ENCODE data around the gene LMNA. TPM values are rescaled to one million over a fixed set of nuclear protein-coding genes. Genes with fewer than 3 reads are reported as not detected.

The LMNA gene
- total RNA-seq, 1 donor from 2014 or later = 638 TPM

GRCh38 chr1:156080241-156080862, 34.2 kb upstream of the LMNA start:
- no peak for DNase-seq (ENCODE audit: low read depth)
- no peak for TF ChIP-seq CTCF (IDR thresholded peaks at IDR 0.05; ENCODE audit: insufficient read depth, low read length, severe bottlenecking)
- no peak overlapping the region for H3K4me3 ChIP-seq (ENCODE audit: low read depth, low read length)
- no peak for FAIRE-seq
- no peaks in the 10 kb centered on the region for H3K27me3 ChIP-seq (ENCODE audit: control insufficient read depth, insufficient read depth, low read length)
- no peaks in the 10 kb centered on the region for H3K36me3 ChIP-seq (ENCODE audit: control insufficient read depth, insufficient read depth, low read length)

DNA sequence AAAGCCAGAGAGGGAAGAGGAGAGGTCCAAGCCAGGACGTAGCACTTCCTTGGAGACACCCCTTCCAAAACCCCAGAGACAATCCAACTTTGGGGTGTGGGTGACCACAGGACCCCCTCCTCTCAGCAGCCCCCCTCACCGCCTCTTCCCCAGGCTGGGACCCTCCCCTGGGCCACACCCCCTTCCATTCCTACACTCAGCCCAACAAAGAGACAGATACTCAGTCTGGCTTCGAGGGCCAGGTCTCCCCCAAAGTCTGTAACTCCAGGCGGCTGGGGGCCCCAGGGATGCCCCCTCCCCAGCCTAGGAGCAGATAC, 33.7 kb upstream of the LMNA start:
- H3K36me3 ChIP-seq (ENCODE audit: control insufficient read depth, insufficient read depth, low read length) = no peaks in the 10 kb centered on the region
- no peak for FAIRE-seq
- no peak for DNase-seq (ENCODE audit: low read depth)
- TF ChIP-seq CTCF (IDR thresholded peaks at IDR 0.05; ENCODE audit: insufficient read depth, low read length, severe bottlenecking) = no peak
- H3K27me3 ChIP-seq (ENCODE audit: control insufficient read depth, insufficient read depth, low read length) = no peaks in the 10 kb centered on the region
- H3K4me3 ChIP-seq (ENCODE audit: low read depth, low read length) = peak overlapping the region; percentile 31

DNA sequence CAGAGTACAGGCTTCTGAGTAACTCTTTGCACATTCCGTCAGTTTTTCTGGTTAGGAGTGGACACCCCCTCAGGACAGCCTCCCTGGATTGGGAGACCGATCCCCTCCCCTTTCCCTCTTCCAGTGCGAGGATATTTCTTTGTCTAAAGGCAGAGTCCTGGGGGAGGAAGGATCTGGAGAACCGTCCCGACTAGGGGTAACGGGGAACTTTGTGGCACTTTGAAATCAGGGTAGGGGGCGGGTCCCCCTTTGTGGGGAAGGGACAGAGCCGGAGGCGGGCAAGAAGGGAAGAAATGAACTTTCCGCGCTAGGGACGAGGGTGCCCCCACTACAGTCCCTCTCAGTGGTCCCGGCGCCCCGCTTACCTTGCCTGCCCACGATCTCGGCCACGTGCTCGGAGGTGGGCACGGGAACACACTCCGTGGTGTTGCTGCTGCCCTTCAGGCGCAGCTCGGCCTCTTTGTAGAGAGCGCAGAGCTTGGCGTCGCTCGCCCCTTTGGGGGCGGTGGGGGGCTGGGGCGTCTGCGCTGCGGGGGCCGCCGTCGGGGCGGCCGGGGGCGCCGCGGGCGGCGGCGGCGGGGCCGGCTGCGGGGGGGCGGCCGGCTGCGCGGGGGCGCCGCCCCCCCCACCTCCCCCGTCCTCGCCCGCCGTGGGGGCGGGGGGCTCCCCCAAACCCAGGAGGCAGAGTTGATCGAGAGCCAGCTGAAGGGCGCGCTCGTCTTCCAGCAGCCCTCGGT, 33.2 kb upstream of the LMNA start:
- Histone ChIP-seq H3K36me3 (ENCODE audit: control insufficient read depth, insufficient read depth, low read length) (no peaks in the 10 kb centered on the region), H3K4me3 (ENCODE audit: low read depth, low read length) (peak overlapping the region; percentile 68), H3K27me3 (ENCODE audit: control insufficient read depth, insufficient read depth, low read length) (no peaks in the 10 kb centered on the region)
- DNase-seq (ENCODE audit: low read depth) (no peak), FAIRE-seq (no peak)
- TF ChIP-seq CTCF (IDR thresholded peaks at IDR 0.05; ENCODE audit: insufficient read depth, low read length, severe bottlenecking) = no peak

DNA sequence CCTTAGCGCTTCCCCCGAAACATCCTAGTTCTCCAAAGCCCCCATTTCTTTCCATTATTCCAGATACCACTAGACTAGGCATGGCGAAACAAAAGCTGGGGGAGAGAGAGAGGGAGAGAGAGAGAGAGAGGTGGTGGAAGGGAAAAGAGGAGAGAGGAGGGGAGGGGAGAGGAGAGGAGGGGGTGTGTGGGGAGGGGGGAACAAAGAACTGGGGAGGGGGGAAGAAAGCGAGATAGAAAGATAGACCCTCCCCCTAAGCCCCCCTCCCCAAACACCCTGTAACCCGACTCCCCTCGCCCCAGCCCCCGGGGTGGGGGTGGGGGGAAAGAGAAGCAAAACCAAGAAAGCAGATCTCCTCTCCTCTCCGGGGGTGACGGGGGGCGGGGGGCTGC, 32.6 kb upstream of the LMNA start:
- no peak for TF ChIP-seq CTCF (IDR thresholded peaks at IDR 0.05; ENCODE audit: insufficient read depth, low read length, severe bottlenecking)
- H3K27me3 ChIP-seq (ENCODE audit: control insufficient read depth, insufficient read depth, low read length) = no peaks in the 10 kb centered on the region
- no peaks in the 10 kb centered on the region for H3K36me3 ChIP-seq (ENCODE audit: control insufficient read depth, insufficient read depth, low read length)
- H3K4me3 ChIP-seq (ENCODE audit: low read depth, low read length) = peak overlapping the region; percentile 68
- no peak for FAIRE-seq
- DNase-seq (ENCODE audit: low read depth) = no peak

GRCh38 chr1:156082309-156083091, 32.0 kb upstream of the LMNA start, which contains the start of gene MEX3A:
Gene MEX3A, minus strand, starts transcription at chr1:156082465. Its CDS starts 467 bp downstream, at chr1:156081998.
- no peak for TF ChIP-seq CTCF (IDR thresholded peaks at IDR 0.05; ENCODE audit: insufficient read depth, low read length, severe bottlenecking)
- peak within 1 kb of the TSS; percentile 68 for H3K4me3 ChIP-seq (ENCODE audit: low read depth, low read length)
- H3K27me3 ChIP-seq (ENCODE audit: control insufficient read depth, insufficient read depth, low read length) = no peaks in the 10 kb centered on the region
- FAIRE-seq = no peak
- no peaks in the 10 kb centered on the region for H3K36me3 ChIP-seq (ENCODE audit: control insufficient read depth, insufficient read depth, low read length)
- DNase-seq (ENCODE audit: low read depth) = peak; percentile 42

All from bronchial epithelial cell (primary cell).